Astrocyte (in vitro differentiated cells and primary cell): Measurements from ENCODE around the gene ZMIZ1.

Source experiments
- EZH2 ChIP-seq: IDR thresholded peaks from 2 replicates; pipeline ENCODE4 v1.6.1; 2012; ENCODE audit warnings: mild to moderate bottlenecking, low read length, inconsistent platforms; ENCODE audit not compliant: insufficient read depth
- TF ChIP-seq, protein P1 (sequence below): IDR thresholded peaks from 2 replicates; pipeline ENCODE4 v1.5.1; 2011; ENCODE audit warnings: low read depth, mild to moderate bottlenecking, inconsistent platforms, low read length, moderate library complexity; ENCODE audit not compliant: insufficient read depth

DNA sequence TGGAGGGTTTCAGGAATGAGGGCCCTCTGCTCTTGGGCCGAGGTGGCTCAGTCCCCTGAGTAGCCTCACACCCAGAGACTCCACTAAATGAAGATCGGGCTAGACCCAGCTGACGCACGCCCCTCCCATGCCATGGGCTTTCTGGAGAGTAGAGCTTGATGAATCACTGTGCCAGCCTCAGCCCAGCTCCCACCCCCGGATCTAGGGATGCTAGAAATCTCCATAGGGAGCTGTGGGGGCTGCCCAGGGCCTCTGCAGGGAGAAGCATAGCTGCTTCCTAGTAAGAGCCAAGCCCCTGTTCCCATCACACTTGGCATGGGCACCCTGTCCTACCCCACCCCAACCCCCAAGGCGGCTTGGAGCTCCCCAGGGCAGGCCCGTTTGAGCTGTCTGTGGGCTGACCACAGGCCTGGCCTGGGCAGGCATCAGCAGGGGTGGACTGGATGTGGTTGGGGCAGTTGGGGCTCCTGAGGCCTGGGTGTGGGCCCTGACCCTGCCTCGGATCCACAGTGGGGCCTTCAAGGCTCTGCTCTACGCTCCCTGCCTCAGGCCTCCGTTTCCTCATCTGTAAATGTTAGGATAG is 121.2 kb downstream of the ZMIZ1 start:
- TF ChIP-seq, protein P1, sequence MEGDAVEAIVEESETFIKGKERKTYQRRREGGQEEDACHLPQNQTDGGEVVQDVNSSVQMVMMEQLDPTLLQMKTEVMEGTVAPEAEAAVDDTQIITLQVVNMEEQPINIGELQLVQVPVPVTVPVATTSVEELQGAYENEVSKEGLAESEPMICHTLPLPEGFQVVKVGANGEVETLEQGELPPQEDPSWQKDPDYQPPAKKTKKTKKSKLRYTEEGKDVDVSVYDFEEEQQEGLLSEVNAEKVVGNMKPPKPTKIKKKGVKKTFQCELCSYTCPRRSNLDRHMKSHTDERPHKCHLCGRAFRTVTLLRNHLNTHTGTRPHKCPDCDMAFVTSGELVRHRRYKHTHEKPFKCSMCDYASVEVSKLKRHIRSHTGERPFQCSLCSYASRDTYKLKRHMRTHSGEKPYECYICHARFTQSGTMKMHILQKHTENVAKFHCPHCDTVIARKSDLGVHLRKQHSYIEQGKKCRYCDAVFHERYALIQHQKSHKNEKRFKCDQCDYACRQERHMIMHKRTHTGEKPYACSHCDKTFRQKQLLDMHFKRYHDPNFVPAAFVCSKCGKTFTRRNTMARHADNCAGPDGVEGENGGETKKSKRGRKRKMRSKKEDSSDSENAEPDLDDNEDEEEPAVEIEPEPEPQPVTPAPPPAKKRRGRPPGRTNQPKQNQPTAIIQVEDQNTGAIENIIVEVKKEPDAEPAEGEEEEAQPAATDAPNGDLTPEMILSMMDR: no peak
- no peak for TF ChIP-seq EZH2
